K562 (cell line): ENCODE data around the gene PRMT2. TPM values are rescaled to one million over a fixed set of nuclear protein-coding genes. Genes with fewer than 3 reads are reported as not detected.

Experiments used
- MEIS2 ChIP-seq: fragments of 450-650 bp; IDR thresholded peaks from 2 replicates; pipeline ENCODE4 v1.6.1; 2014; ENCODE audit warnings: mild to moderate bottlenecking; ENCODE audit not compliant: partially characterized antibody
- MGA ChIP-seq: fragments of 450-650 bp; IDR thresholded peaks from 2 replicates; pipeline ENCODE4 v1.6.1; 2016; ENCODE audit warnings: mild to moderate bottlenecking, moderate library complexity
- NR2F6 ChIP-seq: fragments of 450-650 bp; formaldehyde crosslinking; IDR thresholded peaks from 2 replicates; pipeline ENCODE4 v1.4.0; 2020; ENCODE audit warnings: mild to moderate bottlenecking
- SMARCB1 ChIP-seq: IDR thresholded peaks from 2 replicates; pipeline ENCODE4 v1.6.1; 2011; ENCODE audit warnings: improper control_type of control experiment, low read depth; ENCODE audit not compliant: insufficient read length
- SPI1 ChIP-seq: IDR thresholded peaks from 2 replicates; pipeline ENCODE4 v1.6.1; 2011; ENCODE audit warnings: low read depth, low read length, control low read depth, borderline replicate concordance
- SREBF2 ChIP-seq: sonication (generic); formaldehyde crosslinking; IDR thresholded peaks from 2 replicates; pipeline ENCODE4 v1.4.0; 2020; ENCODE audit warnings: mild to moderate bottlenecking, missing genetic modification reagents
- polyA plus RNA-seq, 8 experiments: library from polyadenylated mRNA; depleted of rRNA in 4 of 8; stranded (reverse) in 5 of 8; unstranded in 3 of 8; fragments of >200 nt; fragmentation: Nextera tagmentation in 2 of 8; fragmentation: Illumina TruSeq in 1 of 8; extraction: Ambion mirVana in 2 of 8; extraction: Trizol in 1 of 8; gene quantifications; 2 replicates each; pipeline versions ENCODE4 v1.2.1 to v1.2.3, GENCODE V29; 2011 to 2014; ENCODE audit warnings: inconsistent platforms in 1 of 8, missing spikeins in 1 of 8
- total RNA-seq, 7 experiments: library from RNA; depleted of rRNA in 6 of 7; stranded (reverse); fragments of >200 nt in 6 of 7; fragmentation: Illumina TruSeq in 2 of 7; extraction: Trizol in 2 of 7; gene quantifications; 2 replicates each; pipeline versions ENCODE4 v1.2.1 to v1.2.3, GENCODE V29; 2011 to 2021; ENCODE audit warnings: low replicate concordance in 1 of 7
- TF ChIP-seq, protein P1 (sequence below): sonication (generic); formaldehyde crosslinking; IDR thresholded peaks from 2 replicates; pipeline ENCODE4 v1.8.0; 2022; ENCODE audit warnings: missing genetic modification reagents, mild to moderate bottlenecking, borderline replicate concordance

The PRMT2 gene
- total and polyA plus RNA-seq, 9 of the 15 experiments (the other 6 are each of a cell fraction or from before 2014, with no cell fraction given) = 37.2 to 85.7 (median 59.3) TPM

DNA sequence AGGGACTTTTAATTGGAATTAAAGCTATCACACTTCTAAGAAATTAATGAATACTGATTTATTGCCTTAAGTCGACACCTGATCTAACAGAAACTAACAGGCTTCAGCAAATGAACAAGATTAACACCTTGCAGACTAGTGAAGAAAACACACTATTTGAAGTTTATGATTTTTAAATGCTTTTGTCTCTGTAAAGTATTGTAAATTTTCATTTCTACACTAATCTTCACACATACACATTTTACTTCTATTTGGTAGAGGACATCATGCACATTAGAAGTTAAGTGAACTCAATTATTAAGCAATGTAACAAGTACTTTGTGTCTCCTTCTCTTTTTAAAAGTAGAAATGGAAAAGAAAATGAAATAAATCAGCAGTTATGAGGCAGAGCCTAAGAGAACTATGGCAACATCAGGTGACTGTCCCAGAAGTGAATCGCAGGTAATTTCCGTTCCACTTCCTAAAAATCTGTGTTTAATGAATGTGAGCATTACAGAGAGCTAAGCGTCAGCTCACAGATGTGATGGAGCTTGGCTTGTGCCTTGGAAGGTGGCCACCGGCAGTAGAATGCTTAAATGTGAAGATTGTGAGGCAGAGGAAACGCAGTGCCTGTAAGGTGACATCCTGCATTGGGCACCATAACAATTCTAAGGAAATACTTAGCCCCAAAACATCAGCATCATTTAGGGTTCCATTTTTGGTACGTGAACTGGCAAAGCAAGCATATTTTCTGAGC lies 1.2 kb downstream of the PRMT2 start (continued):
- TF ChIP-seq SPI1 (peak; percentile 48; the same call in 1 of the 2 replicates), SREBF2 (CRISPR knock-in tag) (no peak), SMARCB1 (no peak), MEIS2 (peak; percentile 13), NR2F6 (CRISPR knock-in tag) (no peak), MGA (0 out of 2 replicates have a peak, but pooled peaks have one; percentile 5)
- TF ChIP-seq, protein P1, sequence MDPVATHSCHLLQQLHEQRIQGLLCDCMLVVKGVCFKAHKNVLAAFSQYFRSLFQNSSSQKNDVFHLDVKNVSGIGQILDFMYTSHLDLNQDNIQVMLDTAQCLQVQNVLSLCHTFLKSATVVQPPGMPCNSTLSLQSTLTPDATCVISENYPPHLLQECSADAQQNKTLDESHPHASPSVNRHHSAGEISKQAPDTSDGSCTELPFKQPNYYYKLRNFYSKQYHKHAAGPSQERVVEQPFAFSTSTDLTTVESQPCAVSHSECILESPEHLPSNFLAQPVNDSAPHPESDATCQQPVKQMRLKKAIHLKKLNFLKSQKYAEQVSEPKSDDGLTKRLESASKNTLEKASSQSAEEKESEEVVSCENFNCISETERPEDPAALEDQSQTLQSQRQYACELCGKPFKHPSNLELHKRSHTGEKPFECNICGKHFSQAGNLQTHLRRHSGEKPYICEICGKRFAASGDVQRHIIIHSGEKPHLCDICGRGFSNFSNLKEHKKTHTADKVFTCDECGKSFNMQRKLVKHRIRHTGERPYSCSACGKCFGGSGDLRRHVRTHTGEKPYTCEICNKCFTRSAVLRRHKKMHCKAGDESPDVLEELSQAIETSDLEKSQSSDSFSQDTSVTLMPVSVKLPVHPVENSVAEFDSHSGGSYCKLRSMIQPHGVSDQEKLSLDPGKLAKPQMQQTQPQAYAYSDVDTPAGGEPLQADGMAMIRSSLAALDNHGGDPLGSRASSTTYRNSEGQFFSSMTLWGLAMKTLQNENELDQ (CRISPR knock-in tag) = no peak
